ENCODE measurements around the gene MARCHF6.
A peak's percentile ranks its signal among the peaks of the same experiment; 100 is the strongest.
"Not testable (repeated sequence)": the region's sequence is repeated elsewhere in the genome, so short reads cannot be mapped to it uniquely, and the experiment has no call there.

MARCHF6 gene

GRCh38 chr5:10351919-10352318 is 1.6 kb upstream of the MARCHF6 start:
- no peak for DNase-seq (ENCODE audit: low read depth in 2 of 2)

- no peak for DNase-seq (ENCODE audit: low read depth in 2 of 2)
These were observed 860 bp upstream of the MARCHF6 start for GRCh38 chr5:10352430-10353240.

- DNase-seq (ENCODE audit: low read depth in 2 of 2): peak; percentile 22 to 48
These were observed 765 bp downstream of the MARCHF6 start for GRCh38 chr5:10354048-10354872.

GRCh38 chr5:10355071-10355889 is 1.8 kb downstream of the MARCHF6 start:
- DNase-seq (ENCODE audit: low read depth in 2 of 2): no peak

GRCh38 chr5:10358999-10359398 is 5.5 kb downstream of the MARCHF6 start:
- no peak for DNase-seq (ENCODE audit: low read depth in 2 of 2)

GRCh38 chr5:10360686-10361085 is 7.2 kb downstream of the MARCHF6 start:
- no peak for DNase-seq (ENCODE audit: low read depth in 2 of 2)

GRCh38 chr5:10363519-10364185 is 10.2 kb downstream of the MARCHF6 start:
- no peak for DNase-seq (ENCODE audit: low read depth in 2 of 2)

- no peak for DNase-seq (ENCODE audit: low read depth in 2 of 2)
These were observed 10.7 kb downstream of the MARCHF6 start for GRCh38 chr5:10364186-10364689.

GRCh38 chr5:10365782-10366181 is 12.3 kb downstream of the MARCHF6 start:
- no peak for DNase-seq (ENCODE audit: low read depth in 2 of 2)

GRCh38 chr5:10366310-10367272 is 13.1 kb downstream of the MARCHF6 start:
- no peak for DNase-seq (ENCODE audit: low read depth in 2 of 2)

- no peak for DNase-seq (ENCODE audit: low read depth in 2 of 2)
These were observed 14.1 kb downstream of the MARCHF6 start for GRCh38 chr5:10367579-10367978.

GRCh38 chr5:10370931-10371330 is 17.4 kb downstream of the MARCHF6 start:
- DNase-seq (ENCODE audit: low read depth in 2 of 2): no peak

GRCh38 chr5:10371369-10371768 is 17.9 kb downstream of the MARCHF6 start:
- not testable (repeated sequence) for DNase-seq (ENCODE audit: low read depth in 2 of 2)

- no peak for DNase-seq (ENCODE audit: low read depth in 2 of 2)
These were observed 19.5 kb downstream of the MARCHF6 start for GRCh38 chr5:10372726-10373709.

GRCh38 chr5:10374046-10375022 is 20.8 kb downstream of the MARCHF6 start:
- DNase-seq (ENCODE audit: low read depth in 2 of 2): no peak

- DNase-seq (ENCODE audit: low read depth in 2 of 2): not testable (repeated sequence)
These were observed 21.7 kb downstream of the MARCHF6 start for GRCh38 chr5:10375146-10375545.

- DNase-seq (ENCODE audit: low read depth in 2 of 2): no peak
These were observed 23.0 kb downstream of the MARCHF6 start for GRCh38 chr5:10376544-10376943.

GRCh38 chr5:10377081-10377480 is 23.6 kb downstream of the MARCHF6 start:
- no peak for DNase-seq (ENCODE audit: low read depth in 2 of 2)
